GM10266 (cell line): ENCODE measurements around the gene KIF2A.

Experiments
- DNase-seq: peaks from one replicate; pipeline ENCODE4 v3.0.0; 2012; ENCODE audit errors: extremely low spot score
- TF ChIP-seq, protein P1 (sequence below): IDR thresholded peaks from 2 replicates; pipeline ENCODE4 v1.5.1; 2012; ENCODE audit warnings: mild to moderate bottlenecking, low read depth; ENCODE audit not compliant: control insufficient read depth, insufficient read depth; ENCODE audit errors: missing control alignments

KIF2A gene

DNA sequence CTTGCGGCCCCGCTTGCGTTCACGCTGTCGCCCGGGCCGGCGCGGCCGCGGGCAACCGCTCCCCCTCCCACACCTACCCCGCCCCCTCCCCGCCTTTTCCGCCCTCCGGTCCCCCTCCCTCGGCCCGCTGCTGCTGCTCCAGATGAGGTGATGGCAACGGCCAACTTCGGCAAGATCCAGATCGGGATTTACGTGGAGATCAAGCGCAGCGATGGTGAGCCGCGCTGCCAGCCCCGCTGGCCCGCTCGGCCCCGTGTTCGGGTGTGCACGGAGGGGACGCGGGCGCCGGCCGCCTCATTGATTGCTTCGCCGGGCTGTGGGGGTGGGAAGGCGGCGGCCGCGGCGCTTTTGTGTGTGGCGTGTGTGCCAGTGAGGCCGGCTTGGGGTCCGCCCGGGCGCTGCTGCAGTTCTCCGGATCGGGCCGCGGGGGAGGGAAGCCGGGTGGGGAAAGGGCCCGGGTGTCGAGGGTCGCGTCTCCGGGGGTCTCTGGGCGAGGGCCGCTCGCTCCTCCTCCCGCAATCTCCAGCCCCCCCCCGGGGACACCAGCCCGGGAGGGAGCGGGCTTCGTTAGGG is 403 bp downstream of the KIF2A start:
- DNase-seq, result no peak
- TF ChIP-seq, protein P1, sequence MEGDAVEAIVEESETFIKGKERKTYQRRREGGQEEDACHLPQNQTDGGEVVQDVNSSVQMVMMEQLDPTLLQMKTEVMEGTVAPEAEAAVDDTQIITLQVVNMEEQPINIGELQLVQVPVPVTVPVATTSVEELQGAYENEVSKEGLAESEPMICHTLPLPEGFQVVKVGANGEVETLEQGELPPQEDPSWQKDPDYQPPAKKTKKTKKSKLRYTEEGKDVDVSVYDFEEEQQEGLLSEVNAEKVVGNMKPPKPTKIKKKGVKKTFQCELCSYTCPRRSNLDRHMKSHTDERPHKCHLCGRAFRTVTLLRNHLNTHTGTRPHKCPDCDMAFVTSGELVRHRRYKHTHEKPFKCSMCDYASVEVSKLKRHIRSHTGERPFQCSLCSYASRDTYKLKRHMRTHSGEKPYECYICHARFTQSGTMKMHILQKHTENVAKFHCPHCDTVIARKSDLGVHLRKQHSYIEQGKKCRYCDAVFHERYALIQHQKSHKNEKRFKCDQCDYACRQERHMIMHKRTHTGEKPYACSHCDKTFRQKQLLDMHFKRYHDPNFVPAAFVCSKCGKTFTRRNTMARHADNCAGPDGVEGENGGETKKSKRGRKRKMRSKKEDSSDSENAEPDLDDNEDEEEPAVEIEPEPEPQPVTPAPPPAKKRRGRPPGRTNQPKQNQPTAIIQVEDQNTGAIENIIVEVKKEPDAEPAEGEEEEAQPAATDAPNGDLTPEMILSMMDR, result no peak

DNA sequence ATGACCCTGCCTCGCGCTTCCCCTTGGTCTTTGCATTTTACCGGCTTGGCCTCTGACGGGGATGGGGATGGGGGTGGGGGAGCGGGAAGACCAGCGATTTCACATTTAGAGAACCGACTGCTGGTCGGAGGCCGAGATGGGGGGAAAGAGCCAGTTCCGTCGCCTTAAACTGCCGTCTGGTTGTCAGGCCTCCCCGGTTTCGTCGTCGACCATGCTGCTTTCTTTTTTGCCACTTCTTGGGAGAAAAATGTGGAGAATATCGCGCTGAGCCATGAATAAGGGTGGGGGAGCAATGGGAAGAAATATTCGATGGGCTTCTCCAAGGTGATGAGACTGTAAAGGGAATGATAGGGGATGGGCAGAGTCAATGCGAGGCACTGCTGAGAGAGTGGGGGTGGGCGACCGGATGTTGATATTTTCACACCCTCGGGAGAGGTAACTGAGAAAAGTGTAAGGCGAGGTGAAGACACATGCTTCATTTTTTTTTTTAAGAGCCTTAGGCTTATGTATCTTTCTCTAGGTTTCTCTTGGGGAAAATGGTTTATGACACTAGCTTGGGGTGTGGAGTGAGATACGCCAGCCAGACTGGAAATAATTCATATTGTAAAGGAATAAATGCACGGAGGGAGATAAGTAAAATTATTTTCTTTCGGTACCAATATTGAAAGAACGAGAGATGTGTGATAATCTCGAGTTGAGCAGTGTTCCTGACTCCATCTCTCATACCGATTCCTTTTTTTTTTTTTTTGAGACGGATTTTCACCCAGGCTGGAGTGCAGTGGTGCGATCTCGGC is 1.1 kb downstream of the KIF2A start:
- TF ChIP-seq, protein P1, result no peak
- peak; percentile 55 for DNase-seq

DNA sequence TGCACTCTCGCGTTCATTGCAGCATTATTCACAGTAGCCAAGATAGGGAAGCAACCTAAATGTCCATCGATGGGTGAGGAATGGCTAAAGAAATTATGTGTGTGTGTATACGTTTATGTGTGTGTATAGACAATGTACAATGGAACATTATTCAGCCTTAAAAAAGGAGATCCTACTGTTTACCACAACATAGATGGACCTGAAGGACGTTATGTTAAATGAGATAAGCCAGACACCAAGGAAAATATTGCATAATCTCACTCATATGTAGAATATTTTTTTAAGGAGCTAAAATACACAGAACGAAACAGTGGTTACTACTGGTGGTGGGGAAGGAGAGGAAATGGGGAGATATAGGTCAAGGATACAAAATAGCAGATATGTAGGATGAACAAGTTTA is 2.4 kb downstream of the KIF2A start:
- DNase-seq, result no peak
- TF ChIP-seq, protein P1, result no peak

DNA sequence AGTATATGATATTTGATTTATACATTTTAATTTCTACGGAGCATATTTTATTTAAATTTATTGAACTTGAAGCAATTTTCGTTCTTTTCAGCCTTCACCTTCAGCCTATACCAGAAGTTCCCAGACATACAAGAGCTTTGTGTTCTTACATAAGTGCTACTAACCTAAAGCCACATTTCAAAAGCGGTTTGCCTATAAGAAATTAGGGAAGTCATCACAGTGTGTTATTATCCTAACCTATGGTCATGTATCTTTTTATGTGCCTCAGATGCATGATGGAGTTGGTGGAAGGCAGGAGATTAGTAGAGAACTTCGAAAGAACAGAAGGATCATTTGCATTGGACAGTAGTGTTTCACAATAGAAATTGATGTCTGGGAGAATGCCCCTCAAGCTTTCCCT is 3.1 kb downstream of the KIF2A start:
- no peak for DNase-seq
- TF ChIP-seq, protein P1, result no peak

DNA sequence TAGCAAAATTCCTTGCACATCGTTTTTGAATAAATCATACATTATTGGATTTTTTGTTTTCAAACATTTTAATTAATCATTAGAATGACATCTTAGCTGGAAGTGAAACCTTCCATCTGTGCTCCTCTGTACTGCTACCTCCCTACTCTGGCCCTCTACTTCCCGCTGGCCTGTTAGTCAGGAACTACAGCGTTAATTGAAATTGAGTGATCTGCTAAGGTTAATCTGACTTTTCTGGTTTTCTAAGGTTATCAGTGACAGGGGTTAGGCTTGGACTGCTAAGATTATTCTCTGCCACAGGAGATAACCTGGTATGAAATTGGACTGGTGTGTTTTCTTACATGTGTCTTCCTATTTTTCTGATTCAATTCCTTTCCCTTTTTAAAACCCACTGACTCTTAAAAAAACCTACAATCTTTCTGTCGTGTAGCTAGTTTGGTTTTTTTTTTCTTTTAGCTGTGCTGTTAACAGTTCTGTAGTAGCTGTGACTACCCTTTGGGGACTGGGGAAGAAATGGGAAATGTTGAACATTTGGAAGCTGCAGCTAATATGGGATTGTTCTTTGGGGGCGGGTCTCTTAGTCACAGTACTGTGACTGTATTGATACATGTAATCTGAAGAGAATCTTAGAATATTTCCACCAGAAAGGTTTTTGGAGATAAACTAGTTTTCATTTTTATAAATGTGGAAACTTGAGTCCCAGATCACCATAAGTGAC is 4.6 kb downstream of the KIF2A start:
- TF ChIP-seq, protein P1, result no peak

DNA sequence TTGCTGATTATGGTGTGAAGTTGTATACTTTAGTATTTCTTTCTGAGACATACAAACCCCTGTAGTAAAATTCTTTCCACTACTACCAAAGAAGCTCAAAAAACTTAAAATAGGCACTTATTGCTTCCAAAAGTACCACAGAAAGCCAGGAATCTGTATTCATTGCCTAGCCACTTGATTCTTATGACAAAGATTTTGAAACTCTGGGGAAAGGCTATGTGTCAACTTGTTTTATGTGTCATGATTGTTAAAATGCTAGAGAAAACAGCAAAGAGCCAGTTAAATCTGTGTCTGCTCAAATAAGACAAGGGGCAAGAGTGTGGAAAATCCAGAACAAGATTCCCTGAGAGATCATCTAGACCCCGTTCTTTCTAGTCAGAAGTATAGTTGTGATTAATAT is 6.0 kb downstream of the KIF2A start:
- TF ChIP-seq, protein P1, result no peak
- DNase-seq, result no peak

More for the DNA sequence above, 4.6 kb downstream of the KIF2A start:
- no peak for DNase-seq
